ENCODE data around the gene OGFR.

DNA sequence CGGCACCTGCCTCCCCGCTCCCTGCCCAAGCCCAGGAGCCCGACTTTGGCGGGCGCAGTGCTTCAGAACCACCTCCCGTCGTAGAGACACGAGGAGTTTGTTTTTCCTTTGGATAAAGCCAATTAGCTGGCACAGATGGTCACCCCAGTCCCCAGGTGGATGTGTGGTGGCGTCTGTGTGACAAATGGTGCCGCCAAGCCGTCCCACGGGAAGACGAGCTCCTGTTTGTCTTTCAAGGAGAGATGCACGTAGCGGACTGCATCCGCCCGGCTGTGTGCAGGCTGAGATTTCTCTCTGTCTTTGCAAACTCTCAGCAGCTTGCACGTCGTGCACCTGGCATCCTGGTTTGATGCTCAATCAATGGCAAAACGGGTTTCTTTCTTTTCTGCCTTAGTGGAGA is 24.4 kb upstream of the OGFR start:
- TF ChIP-seq, protein P1, sequence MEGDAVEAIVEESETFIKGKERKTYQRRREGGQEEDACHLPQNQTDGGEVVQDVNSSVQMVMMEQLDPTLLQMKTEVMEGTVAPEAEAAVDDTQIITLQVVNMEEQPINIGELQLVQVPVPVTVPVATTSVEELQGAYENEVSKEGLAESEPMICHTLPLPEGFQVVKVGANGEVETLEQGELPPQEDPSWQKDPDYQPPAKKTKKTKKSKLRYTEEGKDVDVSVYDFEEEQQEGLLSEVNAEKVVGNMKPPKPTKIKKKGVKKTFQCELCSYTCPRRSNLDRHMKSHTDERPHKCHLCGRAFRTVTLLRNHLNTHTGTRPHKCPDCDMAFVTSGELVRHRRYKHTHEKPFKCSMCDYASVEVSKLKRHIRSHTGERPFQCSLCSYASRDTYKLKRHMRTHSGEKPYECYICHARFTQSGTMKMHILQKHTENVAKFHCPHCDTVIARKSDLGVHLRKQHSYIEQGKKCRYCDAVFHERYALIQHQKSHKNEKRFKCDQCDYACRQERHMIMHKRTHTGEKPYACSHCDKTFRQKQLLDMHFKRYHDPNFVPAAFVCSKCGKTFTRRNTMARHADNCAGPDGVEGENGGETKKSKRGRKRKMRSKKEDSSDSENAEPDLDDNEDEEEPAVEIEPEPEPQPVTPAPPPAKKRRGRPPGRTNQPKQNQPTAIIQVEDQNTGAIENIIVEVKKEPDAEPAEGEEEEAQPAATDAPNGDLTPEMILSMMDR (IDR thresholded peaks at IDR 0.05), result no peak
- TF ChIP-seq POLR2A (IDR thresholded peaks at IDR 0.05), result no peak

Measured in Peyer's patch (tissue), 4 donors.